GM21786 (cell line): ENCODE data around the gene VCL.
"Not testable (repeated sequence)": the region's sequence is repeated elsewhere in the genome, so short reads cannot be mapped to it uniquely, and the experiment has no call there.

Source experiments
- ATAC-seq: cut with Tn5 transposase; IDR thresholded peaks from one replicate; pipeline ENCODE4 v1.9.1; 2021; ENCODE audit not compliant: unreplicated experiment

VCL gene

GRCh38 chr10:74103560-74104258, 105.8 kb downstream of the VCL start:
- no peak for ATAC-seq

- no peak for ATAC-seq
Measured at GRCh38 chr10:74104480-74104879, 106.6 kb downstream of the VCL start.

DNA sequence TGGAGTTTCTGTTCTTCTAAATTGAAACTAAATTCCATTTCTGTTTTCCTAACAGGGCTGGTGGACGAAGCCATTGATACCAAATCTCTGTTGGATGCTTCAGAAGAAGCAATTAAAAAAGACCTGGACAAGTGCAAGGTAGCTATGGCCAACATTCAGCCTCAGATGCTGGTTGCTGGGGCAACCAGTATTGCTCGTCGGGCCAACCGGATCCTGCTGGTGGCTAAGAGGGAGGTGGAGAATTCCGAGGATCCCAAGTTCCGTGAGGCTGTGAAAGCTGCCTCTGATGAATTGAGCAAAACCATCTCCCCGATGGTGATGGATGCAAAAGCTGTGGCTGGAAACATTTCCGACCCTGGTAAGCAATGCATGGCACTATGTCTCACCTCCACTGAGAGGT, 107.1 kb downstream of the VCL start:
- ATAC-seq = no peak

DNA sequence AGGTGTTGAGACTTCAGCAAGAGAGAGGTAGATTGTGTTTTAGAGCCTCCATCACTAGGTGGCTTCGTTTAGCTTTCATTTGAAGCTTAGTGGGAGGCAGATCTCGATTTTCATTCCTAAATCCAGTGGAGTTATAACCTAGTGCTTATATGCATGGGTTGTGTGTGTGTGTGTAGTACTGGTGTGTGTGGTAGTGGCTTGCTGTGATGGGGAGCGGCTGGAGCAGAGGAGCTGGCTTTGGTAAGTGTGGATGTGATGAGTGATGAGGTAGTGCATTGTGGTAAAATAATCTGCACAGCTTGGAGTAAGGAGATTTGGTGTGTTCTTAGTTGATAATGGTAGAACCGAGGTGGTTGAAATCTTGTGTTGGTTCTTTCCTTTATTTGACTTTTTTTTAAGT, 109.5 kb downstream of the VCL start:
- ATAC-seq = no peak

DNA sequence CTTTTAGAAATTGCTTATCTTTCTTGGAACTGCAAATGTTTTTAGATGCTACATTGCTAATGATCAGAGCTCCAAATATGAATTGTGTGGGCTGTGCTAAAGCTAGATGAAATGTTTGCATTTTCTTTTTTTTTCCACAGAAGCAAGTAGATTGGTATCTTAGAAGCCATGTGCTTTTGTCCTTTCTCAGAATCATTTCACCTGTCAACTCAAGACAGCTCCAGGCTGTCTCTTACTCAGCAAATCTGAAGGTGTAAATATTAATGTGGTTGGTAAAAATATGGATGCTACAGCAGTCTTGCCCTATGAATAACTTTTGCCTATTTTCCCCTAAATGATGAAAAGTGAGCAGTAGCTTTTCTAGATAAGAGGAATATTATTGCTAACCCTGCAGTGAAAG, 111.5 kb downstream of the VCL start:
- no peak for ATAC-seq

DNA sequence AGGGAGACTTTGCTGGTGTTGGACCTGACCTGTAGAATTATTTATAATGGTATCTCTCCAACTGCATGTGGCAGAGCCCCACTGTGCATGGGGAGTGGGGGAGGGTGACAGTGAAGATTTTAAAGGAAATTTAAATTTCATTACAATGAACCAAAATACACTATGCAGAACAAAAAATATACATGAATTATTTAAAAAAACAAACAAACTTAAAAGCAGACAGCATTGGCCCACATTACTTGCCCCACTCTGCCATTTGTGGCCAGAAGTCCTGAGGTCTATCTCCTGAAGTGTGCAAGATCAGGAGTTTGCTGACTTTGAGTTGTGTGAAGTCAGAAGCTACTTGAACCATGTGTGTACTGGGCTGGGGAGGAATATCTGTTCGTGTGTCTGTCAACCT, 112.2 kb downstream of the VCL start:
- no peak for ATAC-seq

GRCh38 chr10:74111799-74112198, 113.9 kb downstream of the VCL start:
- ATAC-seq = no peak

GRCh38 chr10:74113546-74113945, 115.6 kb downstream of the VCL start:
- no peak for ATAC-seq

- no peak for ATAC-seq
Measured at GRCh38 chr10:74114041-74114448, 116.1 kb downstream of the VCL start.

DNA sequence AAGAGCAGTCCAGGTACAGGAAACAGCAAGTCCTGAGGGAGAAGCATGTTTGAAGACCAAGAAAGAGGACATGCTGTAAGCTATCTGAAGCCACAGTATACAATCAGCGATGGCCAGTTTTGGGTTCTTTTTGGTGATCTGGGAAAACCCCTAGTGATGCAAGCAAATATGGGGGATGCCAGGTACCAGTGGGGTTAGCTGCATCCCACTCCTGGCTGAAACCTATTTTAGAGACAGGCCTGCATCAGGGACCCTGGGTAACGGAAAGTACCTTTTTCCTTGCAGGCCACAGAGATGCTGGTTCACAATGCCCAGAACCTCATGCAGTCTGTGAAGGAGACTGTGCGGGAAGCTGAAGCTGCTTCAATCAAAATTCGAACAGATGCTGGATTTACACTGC, 119.8 kb downstream of the VCL start:
- ATAC-seq = no peak

GRCh38 chr10:74118804-74119203, 120.9 kb downstream of the VCL start:
- no peak for ATAC-seq

DNA sequence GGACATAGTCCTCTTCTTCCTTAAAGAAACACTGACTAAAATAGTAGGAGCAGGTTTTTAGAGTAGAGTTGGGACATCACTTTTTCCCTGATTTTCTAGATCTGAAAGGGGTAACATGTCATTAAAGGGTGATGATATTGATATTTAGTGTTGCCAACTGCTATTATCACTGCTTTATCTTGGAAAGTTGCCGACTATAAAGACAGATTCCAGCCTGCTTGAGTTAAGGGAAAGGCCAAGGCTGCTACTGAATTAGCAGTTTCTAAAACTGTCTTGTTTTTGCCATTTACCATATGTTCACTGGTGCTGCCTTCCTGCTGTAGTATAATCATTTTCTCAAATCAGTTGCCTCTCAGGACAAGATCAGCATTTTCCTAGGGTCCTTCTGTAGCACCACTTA, 123.0 kb downstream of the VCL start:
- no peak for ATAC-seq

GRCh38 chr10:74121368-74121767, 123.5 kb downstream of the VCL start:
- ATAC-seq = no peak

- no peak for ATAC-seq
Measured at GRCh38 chr10:74122060-74122459, 124.1 kb downstream of the VCL start.

- ATAC-seq = no peak
Measured at GRCh38 chr10:74123081-74123480, 125.2 kb downstream of the VCL start.

DNA sequence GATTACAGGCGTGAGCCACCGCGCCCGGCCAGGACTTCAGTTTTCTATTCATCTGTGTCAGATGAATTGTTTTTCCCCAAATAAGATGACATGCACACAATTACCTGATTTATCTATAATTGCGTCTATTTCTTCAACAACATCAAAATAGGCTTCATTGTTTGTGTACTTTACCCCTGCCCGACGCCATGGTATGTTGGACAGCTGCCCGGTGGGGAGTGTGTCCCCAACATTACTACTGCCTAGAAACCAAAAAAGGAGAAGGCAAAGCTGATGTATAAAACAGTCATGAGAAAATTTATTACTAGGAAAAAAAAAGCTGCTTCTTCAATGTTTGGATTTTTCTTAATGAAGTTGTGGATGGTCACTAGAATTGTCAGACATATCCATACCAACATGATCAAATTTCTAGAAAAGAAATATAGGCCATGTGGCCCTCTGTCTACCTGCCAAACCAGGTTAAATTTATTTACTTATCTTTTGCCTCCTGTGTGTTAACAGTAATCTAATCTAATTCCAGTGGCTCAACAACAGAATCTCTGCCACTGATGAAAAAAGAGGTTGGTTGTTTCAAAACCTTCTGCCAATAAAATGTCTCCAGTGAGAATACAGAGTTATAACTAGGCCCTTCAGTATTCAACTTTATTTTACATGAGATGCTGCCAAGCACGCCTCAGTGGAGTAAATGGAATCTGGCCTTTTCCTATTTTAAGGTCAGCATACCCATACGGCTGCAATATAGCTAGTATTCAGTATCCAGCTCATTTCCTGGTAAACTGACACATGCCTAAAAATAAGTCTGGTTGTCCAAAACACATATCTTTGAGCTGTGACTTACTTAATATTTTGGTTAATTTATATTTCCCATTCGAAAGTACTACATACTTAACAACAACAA, 136.3 kb downstream of the VCL start:
- ATAC-seq = no peak

- ATAC-seq = no peak
Measured at GRCh38 chr10:74135452-74135851, 137.5 kb downstream of the VCL start.

DNA sequence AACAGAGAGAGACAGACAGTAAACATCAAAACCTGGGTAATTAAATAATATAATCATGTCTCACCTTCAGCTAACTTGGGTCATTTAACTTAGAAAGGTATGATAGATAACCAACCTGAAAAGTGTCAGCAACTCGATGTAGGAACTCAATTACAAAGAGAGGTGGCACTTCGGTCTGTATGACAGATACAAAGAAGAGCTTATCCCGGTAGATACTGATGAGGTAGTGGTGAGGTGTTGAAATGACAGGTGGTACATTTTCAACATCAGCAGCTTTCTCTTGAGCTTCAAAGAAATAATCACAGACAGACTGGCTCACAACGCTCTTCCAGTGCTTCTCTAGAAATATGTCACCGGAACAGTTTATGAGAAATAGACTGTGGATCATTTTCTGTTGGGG, 140.1 kb downstream of the VCL start:
- ATAC-seq = no peak

DNA sequence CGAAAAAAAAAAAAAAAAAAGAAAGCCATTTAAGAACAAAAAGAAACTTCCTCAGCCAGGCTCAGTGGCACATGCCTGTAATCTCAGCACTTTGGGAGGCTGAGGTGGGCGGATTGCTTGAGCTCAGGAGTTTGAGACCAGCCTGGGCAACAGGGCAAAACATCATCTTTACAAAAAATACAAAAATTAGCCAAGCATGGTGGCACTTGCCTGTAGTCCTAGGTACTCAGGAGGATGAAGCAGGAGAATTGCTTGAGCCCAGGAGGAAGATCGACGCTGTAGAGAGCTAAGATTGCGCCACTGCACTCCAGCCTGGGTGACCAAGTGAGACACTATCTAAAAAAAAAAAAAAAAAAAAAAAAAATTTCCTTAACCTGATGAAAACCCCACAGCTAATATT, 140.7 kb downstream of the VCL start:
- ATAC-seq = not testable (repeated sequence)

DNA sequence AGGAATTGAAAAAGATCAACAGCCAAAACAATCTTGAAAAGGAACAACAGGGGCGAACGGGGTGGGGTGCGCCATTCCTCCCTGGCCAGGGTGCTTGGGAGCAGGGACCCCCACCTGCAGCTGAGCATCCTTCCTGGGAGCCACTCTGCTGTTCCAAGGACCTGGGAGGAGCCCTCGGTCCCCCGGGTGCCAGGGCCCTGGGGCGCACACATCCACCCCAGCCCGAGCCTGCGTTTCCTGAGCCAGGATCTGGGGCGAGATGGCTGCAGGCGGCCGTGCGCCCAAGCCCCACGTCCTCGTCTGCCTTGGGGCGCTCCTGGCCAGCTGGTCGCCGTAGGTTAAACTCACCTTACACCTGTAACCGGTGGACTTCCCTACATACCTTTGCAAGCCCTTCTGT, 142.1 kb downstream of the VCL start:
- no peak for ATAC-seq

DNA sequence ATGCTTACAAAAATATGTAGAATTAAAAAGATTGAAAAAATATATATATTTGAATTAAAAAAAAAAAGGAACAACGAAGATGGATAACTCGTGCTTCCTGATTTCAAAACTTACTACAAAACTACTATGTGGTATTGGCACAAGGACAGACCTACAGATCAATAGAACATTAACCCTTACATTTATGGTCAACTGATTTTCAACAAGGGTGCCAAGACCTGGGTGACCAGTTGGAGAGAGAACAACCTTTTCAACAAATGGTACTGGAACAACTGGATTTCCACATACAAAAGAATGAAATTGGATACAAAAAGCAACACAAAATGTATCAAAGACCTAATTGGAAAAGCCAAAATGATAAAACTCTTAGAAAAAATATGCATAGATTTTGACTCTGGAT, 142.6 kb downstream of the VCL start:
- ATAC-seq = no peak

- ATAC-seq = no peak
Measured at GRCh38 chr10:74145133-74145532, 147.2 kb downstream of the VCL start.
